ENCODE results near the gene HIKESHI.
"Not testable (repeated sequence)": the region's sequence is repeated elsewhere in the genome, so short reads cannot be mapped to it uniquely, and the experiment has no call there.

Gene HIKESHI

DNA sequence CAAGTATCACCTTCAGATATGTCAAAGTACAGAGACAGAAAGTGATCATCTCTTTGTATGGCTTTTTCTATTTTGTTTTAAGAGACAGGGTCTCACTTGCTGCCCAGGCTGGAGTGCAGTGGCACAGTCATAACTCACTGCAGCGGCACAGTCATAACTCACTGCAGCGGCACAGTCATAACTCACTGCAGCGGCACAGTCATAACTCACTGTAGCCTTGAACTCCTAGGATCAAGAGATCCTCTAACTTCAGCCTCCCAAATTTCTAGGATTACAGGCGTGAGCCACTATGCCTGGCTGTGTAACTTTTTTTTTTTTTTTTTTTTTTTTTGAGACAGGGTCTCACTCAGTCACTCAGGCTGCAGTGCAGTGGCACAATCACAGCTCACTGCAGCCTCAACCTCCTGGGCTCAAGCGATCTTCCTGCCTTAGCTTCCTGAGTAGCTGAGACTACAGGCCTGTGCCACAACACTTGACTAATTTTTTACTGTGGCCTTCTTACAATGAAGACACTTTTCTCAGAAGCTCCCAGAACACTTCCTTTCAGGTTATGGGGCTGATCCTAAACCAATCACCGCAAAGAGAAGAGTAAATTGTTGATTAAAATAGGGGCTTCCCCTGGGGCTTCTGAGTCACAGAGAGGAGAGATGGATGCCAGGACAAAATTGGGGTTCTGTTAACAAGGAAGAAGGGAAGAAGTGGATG, 9.0 kb upstream of the HIKESHI start:
- DNase-seq (ENCODE audit: low read depth) = no peak

DNA sequence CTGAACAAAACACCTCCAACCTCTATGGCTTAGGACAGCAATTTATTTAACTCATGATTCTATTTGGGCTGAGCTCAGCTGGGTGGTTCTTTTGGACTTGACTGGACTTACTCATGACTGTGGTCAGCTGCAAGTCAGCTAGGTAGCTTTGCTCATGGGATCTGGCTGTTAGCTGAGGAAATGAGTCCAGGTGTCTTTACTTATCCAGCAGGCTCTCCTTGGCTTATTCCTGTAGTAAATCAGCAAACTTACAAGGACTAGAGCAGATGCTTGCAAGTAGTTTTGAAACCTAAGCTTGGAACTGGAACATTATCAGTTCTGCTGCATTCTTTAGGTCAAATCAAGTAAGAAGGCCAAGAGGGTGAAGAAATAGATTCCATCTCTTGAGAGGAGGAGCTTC, 8.0 kb upstream of the HIKESHI start:
- DNase-seq (ENCODE audit: low read depth) = no peak

DNA sequence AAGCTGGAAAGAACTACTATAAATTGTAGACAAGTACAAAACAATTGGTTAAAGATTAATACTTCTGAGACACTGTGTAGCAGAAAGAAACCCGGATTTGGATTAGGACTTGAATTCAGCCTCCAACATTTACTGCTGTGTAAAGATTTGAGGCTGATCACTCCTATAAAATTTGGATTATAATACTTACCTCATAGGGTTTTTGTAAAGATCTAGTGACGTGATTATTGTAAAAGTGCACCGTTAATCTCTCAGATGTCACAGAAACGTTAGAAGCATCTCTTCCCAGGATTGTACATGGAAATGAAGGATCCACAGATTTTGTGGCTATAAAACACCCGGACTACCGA, 323 bp upstream of the HIKESHI start:
- no peak for DNase-seq (ENCODE audit: low read depth)

DNA sequence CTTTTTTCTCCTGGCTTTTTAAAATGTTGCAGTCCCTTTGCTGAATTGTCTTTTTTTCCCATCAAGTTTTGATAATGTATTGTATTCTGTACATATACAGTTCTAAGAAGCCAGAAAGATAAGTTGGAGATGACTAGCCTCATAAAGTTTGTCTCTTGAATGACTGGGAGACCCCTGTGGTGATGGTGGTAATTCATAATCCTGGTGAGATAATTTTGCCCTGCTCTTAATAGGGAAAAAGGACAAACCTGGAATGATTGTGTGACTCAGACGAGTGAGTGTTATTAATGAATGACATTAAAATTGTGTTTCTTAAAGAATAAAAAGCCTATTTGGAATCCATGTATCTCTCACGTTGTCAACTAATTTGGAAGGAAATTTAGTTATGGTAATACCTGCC, 1.2 kb downstream of the HIKESHI start:
- DNase-seq (ENCODE audit: low read depth) = no peak

DNA sequence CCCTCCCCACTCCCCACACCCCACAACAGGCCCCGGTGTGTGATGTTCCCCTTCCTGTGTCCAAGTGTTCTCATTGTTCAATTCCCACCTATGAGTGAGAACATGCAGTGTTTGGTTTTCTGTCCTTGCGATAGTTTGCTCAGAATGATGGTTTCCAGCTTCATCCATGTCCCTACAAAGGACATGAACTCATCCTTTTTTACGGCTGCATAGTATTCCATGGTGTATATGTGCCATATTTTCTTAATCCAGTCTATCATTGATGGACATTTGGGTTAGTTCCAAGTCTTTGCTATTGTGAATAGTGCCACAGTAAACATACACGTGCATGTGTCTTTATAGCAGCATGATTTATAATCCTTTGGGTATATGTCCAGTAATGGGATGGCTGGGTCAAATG, 6.7 kb downstream of the HIKESHI start:
- not testable (repeated sequence) for DNase-seq (ENCODE audit: low read depth)

DNA sequence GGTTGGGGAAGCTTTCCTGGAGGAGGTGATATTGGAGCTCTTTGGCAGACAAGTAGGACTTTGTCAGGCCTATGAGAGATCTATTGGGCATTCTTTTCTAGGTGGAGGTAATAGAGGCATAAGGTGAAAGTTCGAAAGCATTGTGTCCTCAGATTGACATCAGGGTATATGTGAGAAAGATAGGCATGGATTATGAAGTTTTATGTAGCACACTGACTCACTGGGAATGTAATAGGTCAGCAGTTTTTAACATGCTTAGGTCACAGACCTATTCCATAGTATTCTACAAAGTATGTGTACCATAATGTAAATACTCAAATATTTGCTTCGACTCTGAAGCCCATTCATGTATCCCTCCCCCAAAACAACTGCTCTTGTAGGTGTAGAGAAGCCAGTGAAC, 11.8 kb downstream of the HIKESHI start:
- DNase-seq (ENCODE audit: low read depth) = no peak

DNA sequence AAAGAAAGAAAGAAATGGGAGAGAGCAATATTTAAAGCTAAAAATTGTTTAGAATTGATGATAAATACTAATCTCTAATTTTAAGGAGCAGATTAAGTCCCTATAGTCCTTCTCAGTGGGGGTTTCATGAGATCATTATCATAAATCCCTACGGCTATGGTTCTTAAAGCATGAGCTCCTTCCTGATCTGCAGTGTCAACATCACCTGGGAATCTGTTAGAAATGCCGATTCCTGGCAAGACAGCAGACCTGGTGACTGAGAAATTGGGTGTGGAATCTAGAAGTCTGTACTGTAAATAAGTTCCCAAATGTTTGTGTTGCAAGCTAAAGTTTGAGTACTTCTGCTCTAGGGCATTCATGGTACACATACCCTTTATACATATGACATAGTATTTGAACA, 12.6 kb downstream of the HIKESHI start:
- no peak for DNase-seq (ENCODE audit: low read depth)

DNA sequence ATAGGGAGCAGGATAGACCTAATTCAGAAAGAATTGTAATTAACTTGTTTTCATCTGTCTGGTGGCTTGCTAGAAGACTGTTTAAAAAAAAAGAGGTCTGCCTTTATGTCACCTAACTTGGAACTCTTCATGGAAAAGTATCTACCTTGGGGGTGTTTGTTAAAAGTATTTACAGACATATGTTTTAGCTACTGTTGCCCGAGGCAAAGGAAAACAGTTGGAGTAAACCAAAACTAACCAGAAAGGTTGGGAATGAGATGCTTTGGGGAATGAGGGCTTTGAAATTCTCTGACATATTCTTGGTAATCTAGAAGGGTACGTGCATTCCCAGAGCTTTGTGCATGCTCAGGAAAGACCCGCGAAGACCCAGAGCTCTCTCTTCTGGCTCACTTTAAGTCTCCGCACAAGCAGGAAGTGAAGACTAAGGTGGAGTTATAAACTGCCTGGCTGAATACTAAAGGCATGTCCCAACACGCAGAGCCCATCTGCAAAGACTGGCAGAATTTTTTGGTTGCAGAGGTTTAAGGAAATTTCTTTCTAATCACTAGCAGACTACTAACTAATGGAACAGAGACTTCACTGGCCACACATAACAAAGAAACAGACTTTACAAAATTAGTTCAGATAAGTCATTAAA, 33.2 kb downstream of the HIKESHI start:
- DNase-seq (ENCODE audit: low read depth) = no peak

DNA sequence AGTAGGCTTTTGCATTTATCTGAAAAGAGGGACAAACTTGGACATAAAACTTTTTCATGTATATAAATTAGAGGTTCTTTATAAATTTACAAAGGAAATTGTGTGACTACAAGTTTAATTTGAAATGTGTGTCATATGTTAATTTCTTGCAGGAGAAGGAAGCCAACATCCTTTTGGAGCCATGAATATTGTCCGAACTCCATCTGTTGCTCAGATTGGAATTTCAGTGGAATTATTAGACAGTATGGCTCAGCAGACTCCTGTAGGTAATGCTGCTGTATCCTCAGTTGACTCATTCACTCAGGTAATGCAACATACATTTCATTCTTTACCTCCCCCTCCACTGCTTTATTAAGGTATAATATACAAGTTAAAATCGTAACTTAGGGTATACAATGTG, 35.2 kb downstream of the HIKESHI start:
- DNase-seq (ENCODE audit: low read depth) = no peak

DNA sequence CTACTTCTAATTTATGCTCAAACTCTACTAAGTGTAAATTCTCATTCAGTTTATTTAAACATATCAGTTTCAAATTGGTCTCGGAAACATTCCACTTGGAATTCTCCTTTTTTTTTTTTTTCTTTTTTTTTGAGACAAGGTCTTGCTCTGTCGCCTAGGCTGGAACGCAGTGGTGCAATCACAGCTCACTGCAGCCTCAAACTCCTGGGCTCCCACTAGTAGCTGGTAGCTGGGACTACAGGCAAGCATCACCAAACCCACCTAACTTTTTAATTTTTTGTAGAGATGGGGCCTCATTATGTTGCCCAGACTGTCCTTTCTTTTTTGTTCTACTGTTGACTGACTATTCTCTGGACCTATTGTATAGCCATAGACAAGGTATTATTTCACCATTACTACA, 39.3 kb downstream of the HIKESHI start:
- DNase-seq (ENCODE audit: low read depth) = no peak

DNA sequence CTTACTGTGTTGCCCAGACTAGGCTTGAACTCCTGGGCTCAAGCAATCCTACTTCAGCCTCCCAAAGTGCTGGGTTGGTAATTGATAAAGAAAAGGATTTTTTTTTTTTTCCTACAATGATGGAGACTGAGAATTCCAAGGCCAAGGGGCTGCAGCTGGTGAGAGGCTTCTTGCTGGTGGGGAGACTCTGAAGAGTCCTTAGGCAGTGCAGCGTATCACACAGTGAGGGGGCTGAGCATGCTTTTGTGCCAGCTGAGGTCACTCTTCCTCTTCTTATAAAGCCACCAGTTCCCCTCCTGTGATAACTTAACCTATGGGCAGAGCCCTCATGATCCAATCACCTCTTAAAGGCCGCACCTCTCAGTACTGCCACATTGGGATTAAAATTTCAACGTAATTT, 44.5 kb downstream of the HIKESHI start:
- DNase-seq (ENCODE audit: low read depth) = no peak

DNA sequence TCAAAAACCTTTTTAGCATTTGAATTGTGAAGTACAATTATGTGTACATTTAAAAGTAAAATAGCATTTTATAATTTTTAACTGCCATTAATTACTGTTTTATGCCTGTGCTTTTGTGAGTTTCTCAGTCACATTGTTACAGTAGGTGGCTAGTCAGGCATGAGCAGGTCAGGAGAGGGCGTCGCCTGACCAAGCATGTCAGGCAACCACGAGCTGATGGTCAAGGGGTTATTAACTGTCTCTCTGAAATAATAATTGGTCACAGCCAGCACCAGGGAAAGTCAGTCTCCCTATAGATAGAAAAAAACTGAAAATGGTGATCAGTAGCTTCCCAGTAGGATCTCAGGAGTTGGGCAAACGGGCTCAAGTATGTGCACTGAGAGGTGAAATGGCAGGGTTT, 53.2 kb downstream of the HIKESHI start:
- no peak for DNase-seq (ENCODE audit: low read depth)

DNA sequence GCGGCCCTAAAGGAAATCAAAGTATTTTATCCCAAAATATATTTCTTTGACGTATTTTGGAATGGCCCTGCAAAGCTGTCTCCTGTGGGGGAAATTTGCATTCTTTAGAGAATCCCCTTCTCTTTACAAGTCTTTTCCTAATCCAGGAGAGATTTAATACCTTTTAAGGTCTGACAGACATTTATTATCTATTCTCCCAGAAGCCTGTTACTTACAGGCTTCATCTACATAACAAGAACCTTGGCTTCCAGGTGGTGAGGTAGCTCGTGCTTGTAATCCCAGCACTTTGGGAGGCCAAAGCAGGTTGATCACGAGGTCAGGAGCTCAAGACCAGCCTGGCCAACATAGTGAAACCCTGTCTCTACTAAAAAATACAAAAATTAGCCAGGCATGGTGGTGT, 55.4 kb downstream of the HIKESHI start:
- not testable (repeated sequence) for DNase-seq (ENCODE audit: low read depth)

DNA sequence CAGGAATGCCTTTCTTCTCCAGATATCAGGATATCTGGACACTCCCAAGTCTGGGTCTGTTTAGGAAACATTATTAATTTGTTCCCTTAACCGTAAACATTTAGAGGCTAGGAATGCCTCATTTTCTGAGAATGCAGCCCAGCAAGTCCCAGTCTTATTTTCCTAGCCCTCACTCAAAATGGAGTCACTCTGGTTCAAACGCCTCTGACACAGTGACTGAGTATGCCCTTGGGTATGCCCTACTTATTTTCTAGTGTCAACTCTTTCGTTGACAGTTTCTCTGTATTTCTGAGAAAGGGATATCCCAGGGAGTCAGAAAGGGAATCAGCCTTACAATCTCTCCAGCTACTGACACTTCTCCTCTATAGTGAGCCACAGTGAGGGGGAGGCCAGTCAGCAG, 56.7 kb downstream of the HIKESHI start:
- no peak for DNase-seq (ENCODE audit: low read depth)

DNA sequence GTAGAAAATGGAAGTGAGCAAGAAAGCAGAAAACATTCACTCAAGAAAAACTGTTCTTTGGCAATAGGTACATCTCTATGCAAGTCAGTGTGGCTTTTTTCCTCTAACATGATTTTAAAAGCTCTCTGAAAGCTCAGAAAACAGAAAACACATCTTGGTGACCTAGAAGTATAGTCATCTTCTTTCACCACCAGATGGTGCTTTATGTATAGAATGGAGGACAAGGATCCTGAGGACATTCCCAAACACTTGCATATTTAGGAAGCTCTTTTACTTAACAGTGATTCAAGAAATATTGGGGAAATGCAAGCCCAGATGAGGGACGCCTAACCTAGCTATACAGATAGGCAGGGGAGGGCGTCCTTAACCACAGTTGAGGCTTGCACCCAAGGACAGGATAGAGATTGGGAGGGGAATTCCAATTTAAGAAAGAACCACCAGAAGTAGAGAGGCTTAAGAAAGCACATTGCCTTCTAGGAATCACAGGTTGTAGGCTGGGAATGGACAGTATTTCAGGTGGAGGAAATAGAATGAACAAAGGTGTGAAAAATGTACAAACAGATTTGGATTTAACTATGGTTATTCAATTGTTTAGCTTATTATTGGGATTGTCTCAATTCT, 58.8 kb downstream of the HIKESHI start:
- DNase-seq (ENCODE audit: low read depth) = no peak

DNA sequence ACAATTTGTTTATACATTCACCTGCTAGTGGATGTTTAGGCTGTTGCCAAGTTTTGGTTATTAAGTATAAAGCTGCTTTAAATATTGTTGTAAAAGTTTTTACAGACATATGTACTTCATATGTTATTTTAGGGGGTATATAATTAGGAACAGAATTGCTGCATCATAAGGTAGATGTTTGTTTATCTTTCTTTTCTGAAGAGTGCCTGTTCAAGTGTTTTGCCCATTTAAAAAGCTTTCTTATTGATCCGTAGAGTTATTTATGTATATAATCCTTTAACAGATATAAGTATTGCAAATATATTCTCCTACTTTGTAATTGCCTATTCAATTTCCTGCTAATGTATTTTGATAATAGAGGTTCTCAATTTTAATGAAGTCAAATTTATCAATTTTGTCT, 61.4 kb downstream of the HIKESHI start:
- DNase-seq (ENCODE audit: low read depth) = no peak

DNA sequence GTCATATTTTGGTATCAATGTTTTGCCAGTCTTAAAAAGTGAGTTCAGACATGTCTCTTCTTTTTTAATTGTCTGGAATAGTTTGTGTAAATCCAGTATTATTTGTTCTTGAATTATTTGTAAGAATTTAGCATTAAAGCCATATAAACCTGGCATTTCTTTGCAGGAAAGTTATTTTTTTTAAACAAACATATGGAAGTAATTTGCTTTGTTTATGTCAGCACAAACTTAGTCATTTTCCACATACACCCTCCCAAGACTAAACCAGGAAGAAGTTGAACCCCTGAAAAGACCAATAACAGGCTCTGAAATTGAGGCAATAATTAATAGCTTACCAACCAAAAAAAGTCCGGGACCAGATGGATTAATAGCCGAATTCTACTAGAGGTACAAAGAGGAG, 63.5 kb downstream of the HIKESHI start:
- no peak for DNase-seq (ENCODE audit: low read depth)

DNA sequence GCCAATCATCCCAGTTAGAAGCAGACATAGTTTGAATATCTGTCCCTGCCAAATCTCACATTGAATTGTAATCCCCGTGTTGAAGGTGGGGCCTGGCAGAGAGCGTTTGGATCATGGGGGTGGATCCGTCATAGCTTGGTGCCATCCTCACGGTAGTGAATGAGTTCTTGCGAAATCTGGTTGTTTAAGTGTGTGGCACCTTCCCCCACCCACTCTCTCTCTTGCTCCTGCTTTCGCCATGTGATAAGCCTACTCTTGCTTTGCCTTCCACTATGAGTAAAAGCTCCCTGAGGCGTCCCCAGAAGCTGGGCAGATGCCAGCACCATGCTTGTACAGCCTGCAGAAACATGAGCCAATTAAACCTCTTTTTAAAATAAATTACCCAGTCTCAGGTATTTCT, 67.6 kb downstream of the HIKESHI start:
- no peak for DNase-seq (ENCODE audit: low read depth)

DNA sequence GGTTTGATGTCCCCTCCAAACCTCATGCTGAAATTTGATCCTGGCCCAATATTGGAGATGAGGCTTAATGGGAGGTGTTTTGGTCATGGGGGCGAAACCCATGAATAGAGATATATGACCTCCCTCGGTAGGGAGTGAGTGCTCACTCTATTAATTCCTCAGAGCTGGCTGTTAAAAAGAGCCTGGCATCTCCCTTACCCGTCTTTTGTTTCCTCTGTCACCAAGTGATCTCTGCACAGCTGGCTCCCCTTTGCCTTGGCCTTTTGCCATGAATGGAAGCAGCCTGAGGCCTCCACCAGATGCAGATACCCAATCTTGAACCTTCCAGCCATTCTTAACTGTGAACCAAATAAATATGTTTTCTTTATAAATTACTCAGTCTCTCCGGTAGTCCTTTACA, 68.1 kb downstream of the HIKESHI start:
- DNase-seq (ENCODE audit: low read depth) = no peak

DNA sequence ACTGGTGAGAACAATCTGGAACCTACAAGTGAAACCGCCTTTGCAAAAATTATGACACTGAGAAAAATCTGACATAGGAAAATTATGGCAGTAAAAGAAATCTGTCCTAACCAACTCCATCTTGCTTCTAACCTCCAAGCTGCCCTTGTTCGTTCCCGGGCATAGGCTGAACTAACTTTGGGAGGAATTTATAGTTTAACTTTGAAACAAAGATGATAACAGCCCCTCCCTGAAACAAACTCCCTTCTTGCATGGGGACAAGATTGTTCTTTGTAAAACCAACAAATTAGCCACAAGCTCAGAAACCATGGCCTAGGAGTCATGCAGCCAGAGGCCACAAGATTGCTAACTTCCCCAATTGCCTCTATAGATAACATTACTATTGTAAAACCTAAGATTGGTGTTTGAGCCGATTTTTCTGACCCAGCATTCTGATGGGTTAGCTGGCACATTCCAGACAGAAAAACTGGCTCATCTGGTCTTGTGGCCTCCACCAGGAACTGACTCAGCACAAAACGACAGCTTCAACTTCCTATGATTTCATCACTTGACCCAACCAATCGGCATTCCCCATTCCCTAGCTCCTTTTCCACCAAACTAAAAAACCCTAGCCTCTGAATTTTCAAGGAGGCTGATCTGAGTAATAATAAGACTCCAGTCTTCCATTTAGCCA, 69.0 kb downstream of the HIKESHI start:
- DNase-seq (ENCODE audit: low read depth) = no peak

DNA sequence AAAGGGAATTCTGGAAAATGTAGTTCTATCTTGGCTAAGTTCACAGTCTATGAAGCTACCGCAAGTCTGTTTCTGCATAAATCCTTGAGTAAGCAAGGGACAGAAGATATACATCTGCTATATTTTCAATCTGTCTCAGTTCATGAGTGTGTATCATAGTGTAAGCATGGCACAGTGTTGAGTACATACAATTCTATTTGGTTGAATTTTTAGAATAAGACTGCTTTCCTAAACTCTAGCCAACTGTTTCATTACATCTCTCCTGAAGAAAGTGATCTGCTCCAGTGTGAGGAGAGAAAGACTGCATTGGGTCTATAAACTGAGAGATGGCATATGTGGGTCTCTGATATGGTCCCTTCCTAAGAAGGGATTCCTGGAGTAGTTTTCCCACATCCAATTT, 70.0 kb downstream of the HIKESHI start:
- DNase-seq (ENCODE audit: low read depth) = no peak

DNA sequence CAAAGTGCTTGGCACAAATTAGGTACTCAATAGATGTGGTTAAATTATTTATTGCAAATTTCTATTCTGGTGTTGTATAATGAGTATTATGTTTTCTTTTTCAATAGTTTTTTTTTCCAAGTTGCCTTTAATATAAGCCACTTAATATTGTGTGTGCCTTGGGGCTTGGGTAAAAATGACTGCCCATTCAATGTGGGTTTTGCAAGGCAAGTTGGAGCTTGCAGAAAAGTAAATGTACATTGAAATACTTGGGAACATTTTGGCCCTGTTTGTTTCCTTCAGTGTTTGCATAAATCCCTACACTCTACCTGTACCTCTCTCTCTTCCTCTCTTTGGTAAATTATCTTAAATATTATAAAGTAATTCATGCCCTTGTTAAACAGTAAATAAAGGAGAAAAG, 70.5 kb downstream of the HIKESHI start:
- DNase-seq (ENCODE audit: low read depth) = no peak

DNA sequence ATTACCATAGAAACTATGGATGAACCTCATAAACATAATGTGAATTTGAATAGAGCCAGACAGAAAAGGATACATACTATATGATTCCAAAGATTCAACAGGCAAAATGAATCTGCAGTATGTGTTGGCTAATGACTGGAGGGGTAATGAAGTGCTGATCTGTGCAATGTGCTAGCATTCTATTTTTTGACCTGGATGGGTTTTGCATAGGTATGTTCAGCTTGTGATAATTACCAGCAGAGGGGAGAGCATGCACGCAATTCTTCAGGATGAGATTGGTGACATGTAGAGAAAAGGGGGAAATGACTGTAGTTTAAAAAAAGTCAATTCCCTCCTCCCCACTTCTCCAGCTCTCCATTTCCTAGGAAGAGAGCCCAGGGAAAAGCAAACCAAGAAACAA, 72.0 kb downstream of the HIKESHI start:
- DNase-seq (ENCODE audit: low read depth) = no peak
